B cell (primary cell): ENCODE measurements around the gene MARK2. TPM values are rescaled to one million over a fixed set of nuclear protein-coding genes. Genes with fewer than 3 reads are reported as not detected.
A peak's percentile ranks its signal among the peaks of the same experiment; 100 is the strongest.

Experiments used
- ATAC-seq: fragments of 200-7000 bp; cut with Tn5 transposase; one replicate; pipeline ENCODE4 v1.10.0; 2021; ENCODE audit warnings: low read depth, mild to moderate bottlenecking, moderate number of reproducible peaks, moderate library complexity
- CTCF ChIA-PET: fragments of 350-600 bp; sonication (Branson Sonifier 250); formaldehyde crosslinking; loops from one replicate; lab custom pipeline; 2021; ENCODE audit warnings: antibody characterized with exemption, inconsistent platforms; lab: Charles Lee
- POLR2A ChIA-PET: fragments of 350-600 bp; sonication (Branson Sonifier 250); formaldehyde crosslinking; loops from one replicate; lab custom pipeline; 2021; ENCODE audit warnings: antibody characterized with exemption; lab: Charles Lee
- DNase-seq: peaks from one replicate; pipeline ENCODE4 v3.0.0; 2013
- H2AFZ ChIP-seq: 2 replicates; pipeline ENCODE4 v1.6.1; 2012; ENCODE audit warnings: mild to moderate bottlenecking, low read depth, low read length; ENCODE audit not compliant: insufficient read depth, poor library complexity, severe bottlenecking
- H3K27ac ChIP-seq, 2 donors: 1 replicate in 1 of 2; 2 replicates in 1 of 2; pipeline ENCODE4 v1.5.1; 2012 to 2013; ENCODE audit warnings: low read length in 2 of 2, mild to moderate bottlenecking in 2 of 2, moderate library complexity in 1 of 2
- H3K27me3 ChIP-seq, 4 experiments: fragments of 200-600 bp in 1 of 4; sonication (generic) in 1 of 4; replicated peaks in 1 of 4; 1 replicate in 2 of 4; 2 replicates in 2 of 4; pipeline versions ENCODE4 v1.6.1 to v1.7.0; 2013 to 2016; ENCODE audit warnings: low read length in 3 of 4, mild to moderate bottlenecking in 2 of 4, mixed read lengths in 1 of 4, moderate library complexity in 1 of 4; ENCODE audit not compliant: insufficient read depth in 4 of 4, control insufficient read depth in 3 of 4; ENCODE audit errors: control extremely low read depth in 1 of 4
- H3K36me3 ChIP-seq, 2 experiments: replicated peaks in 1 of 2; 1 replicate in 1 of 2; 2 replicates in 1 of 2; pipeline versions ENCODE4 v1.6.1 to v1.7.1; 2013; ENCODE audit warnings: low read length in 1 of 2; ENCODE audit not compliant: insufficient read depth in 2 of 2, control insufficient read depth in 1 of 2; ENCODE audit errors: control extremely low read depth in 1 of 2, extremely low read depth in 1 of 2
- H3K4me1 ChIP-seq, 2 donors: fragments of 200-600 bp in 1 of 2; sonication (generic) in 1 of 2; 1 replicate in 1 of 2; 2 replicates in 1 of 2; pipeline versions ENCODE4 v1.5.1 to v1.6.1; 2013 to 2017; ENCODE audit warnings: low read length in 2 of 2; ENCODE audit not compliant: control insufficient read depth in 2 of 2, insufficient read depth in 2 of 2
- H3K4me2 ChIP-seq: replicated peaks from 2 replicates; pipeline ENCODE3; 2012; ENCODE audit warnings: mild to moderate bottlenecking, low read depth, low read length; ENCODE audit not compliant: poor library complexity, severe bottlenecking
- H3K4me3 ChIP-seq, 5 experiments: fragments of 200-600 bp in 1 of 5; sonication (generic) in 1 of 5; 1 replicate in 3 of 5; 2 replicates in 2 of 5; pipeline versions ENCODE4 v1.5.1 to v1.7.0; 2011 to 2016; ENCODE audit warnings: low read length in 4 of 5, mild to moderate bottlenecking in 4 of 5, low read depth in 2 of 5, control low read depth in 1 of 5, moderate library complexity in 1 of 5; ENCODE audit not compliant: insufficient read depth in 1 of 5; ENCODE audit errors: control extremely low read depth in 1 of 5, extremely low read depth in 1 of 5
- H3K79me2 ChIP-seq: fragments of 200-600 bp; sonication (generic); one replicate; pipeline ENCODE4 v1.6.0; 2016; ENCODE audit warnings: low read length; ENCODE audit not compliant: control insufficient read depth, insufficient read depth
- H3K9ac ChIP-seq: fragments of 200-600 bp; sonication (generic); 2 replicates; pipeline ENCODE4 v1.6.1; 2017; ENCODE audit warnings: mild to moderate bottlenecking, low read length, moderate library complexity
- H3K9me3 ChIP-seq, 3 donors: one replicate each; pipeline versions ENCODE4 v1.6.1 to v1.7.1; 2013; ENCODE audit warnings: low read length in 2 of 3; ENCODE audit not compliant: control insufficient read depth in 2 of 3, insufficient read depth in 1 of 3; ENCODE audit errors: control extremely low read depth in 1 of 3
- H4K20me1 ChIP-seq: 2 replicates; pipeline ENCODE4 v1.6.0; 2012; ENCODE audit warnings: mild to moderate bottlenecking, low read length; ENCODE audit not compliant: insufficient read depth, control insufficient read depth, poor library complexity, severe bottlenecking
- H3K27ac Mint-ChIP-seq: one replicate; pipeline ENCODE4 v1.8.0; 2021; ENCODE audit warnings: mixed read lengths
- H3K27me3 Mint-ChIP-seq: one replicate; pipeline ENCODE4 v1.8.0; 2021; ENCODE audit warnings: mixed read lengths
- H3K4me1 Mint-ChIP-seq: one replicate; pipeline ENCODE4 v1.8.0; 2021; ENCODE audit warnings: mixed read lengths
- H3K4me3 Mint-ChIP-seq: one replicate; pipeline ENCODE4 v1.8.0; 2021; ENCODE audit warnings: mixed read lengths
- H3K9me3 Mint-ChIP-seq: one replicate; pipeline ENCODE4 v1.8.0; 2022; ENCODE audit warnings: mixed read lengths; ENCODE audit not compliant: insufficient read depth
- CTCF ChIP-seq: fragments of 200-600 bp; IDR thresholded peaks from one replicate; pipeline ENCODE4 v1.8.0; 2022; ENCODE audit warnings: antibody characterized with exemption, mild to moderate bottlenecking
- EZH2 ChIP-seq: IDR thresholded peaks from 2 replicates; pipeline ENCODE4 v1.6.1; 2012; ENCODE audit warnings: borderline replicate concordance, low read depth, mild to moderate bottlenecking, moderate library complexity, low read length; ENCODE audit not compliant: insufficient read depth, poor library complexity, severe bottlenecking
- WGBS: methylation state at CpG from one replicate; pipeline ENCODE4 v1.1.5; 2013; ENCODE audit warnings: missing lambda C conversion rate; ENCODE audit not compliant: insufficient coverage; 5-methylcytosine and 5-hydroxymethylcytosine counted together
- intact Hi-C: fragments of 100-400 bp; cut with micrococcal nuclease; formaldehyde crosslinking; loops from one replicate; pipeline ENCODE4 v1.10.0; 2022
- polyA plus RNA-seq: library from polyadenylated mRNA; depleted of rRNA; stranded (reverse); fragments of >200 nt; gene quantifications from 2 replicates; pipeline ENCODE4 v1.2.3, GENCODE V29; 2012
- total RNA-seq, 2 donors: library from RNA; stranded (reverse); fragments of 120-200 nt in 1 of 2; gene quantifications; 1 replicate in 1 of 2; 2 replicates in 1 of 2; pipeline versions ENCODE4 v1.2.3 to v1.2.4, GENCODE V29; 2013 to 2022

MARK2 gene
- total and polyA plus RNA-seq, 2 donors (not counting 1 experiment from before 2014, with no cell fraction given), result 47.2 to 58.1 TPM

- DNase-seq (peak; percentile 25), ATAC-seq (no peak)
- Histone ChIP-seq H4K20me1 (peaks cover 10% of the 10 kb centered on the region), H3K4me2 (peak overlapping the region; percentile 95), H3K9ac (no peak overlapping the region), H3K27ac (no peak overlapping the region), H3K79me2 (no peaks in the 10 kb centered on the region), H3K4me1 (peaks cover 33% of the 10 kb centered on the region in 2 donors), H3K27me3 (peaks cover 0 to 28% (median 9%) of the 10 kb centered on the region in 4 experiments), H3K9me3 (peaks cover 0 to 4% (median 0%) of the 10 kb centered on the region in 3 donors), H2AFZ (peak overlapping the region; percentile 62), H3K4me3 (no peak overlapping the region), H3K36me3 (no peaks in the 10 kb centered on the region)
- TF ChIP-seq EZH2 (no peak), CTCF (no peak)
- Mint-ChIP-seq H3K27me3 (peaks cover 6% of the 10 kb centered on the region), H3K4me1 (peaks cover 23% of the 10 kb centered on the region), H3K9me3 (no peaks in the 10 kb centered on the region), H3K4me3 (peak overlapping the region; percentile 44), H3K27ac (no peak overlapping the region)
- intact Hi-C loops, result loop anchor here (1.0 kb wide), 1 partner anchor 20 kb away; no protein-coding TSS in a partner anchor
- ChIA-PET CTCF (interaction anchor here (2.4 kb wide), 1 partner anchor 82 kb away, joined by 12 read pairs; no protein-coding TSS in a partner anchor), POLR2A (no interaction called here)
- 80% methylated on average over 7 of the region's 9 CpGs for WGBS
Observed at GRCh38 chr11:63918507-63919191, 79.7 kb downstream of the MARK2 start.
